Gastrocnemius medialis (tissue), 4 donors: ENCODE results near the gene SNRPB. TPM values are rescaled to one million over a fixed set of nuclear protein-coding genes. Genes with fewer than 3 reads are reported as not detected.

ENCODE experiments used
- ATAC-seq, 2 donors: fragments of 150-250 bp; one replicate each; pipeline ENCODE4 v1.9.1; 2016
- DNase-seq, 2 donors: peaks; one replicate each; pipeline ENCODE4 v3.0.0-alpha.2; 2019
- H3K27ac ChIP-seq, 4 donors: fragments of 200-600 bp; sonication (generic); 1 replicate in 1 of 4; 2 replicates in 3 of 4; pipeline ENCODE4 v1.5.1; 2016 to 2018; ENCODE audit warnings: mild to moderate bottlenecking in 2 of 4, moderate library complexity in 1 of 4
- H3K27me3 ChIP-seq, 3 donors: fragments of 200-600 bp; sonication (generic) in 2 of 3; 1 replicate in 1 of 3; 2 replicates in 2 of 3; pipeline versions ENCODE4 v1.5.1 to v1.6.0; 2016 to 2019; ENCODE audit warnings: mild to moderate bottlenecking in 1 of 3, moderate library complexity in 1 of 3
- H3K36me3 ChIP-seq, 2 donors: fragments of 200-600 bp; sonication (generic) in 1 of 2; one replicate each; pipeline ENCODE4 v1.5.1; 2017 to 2018
- H3K4me1 ChIP-seq, 2 donors: fragments of 200-600 bp; sonication (generic) in 1 of 2; one replicate each; pipeline ENCODE4 v1.5.1; 2016 to 2017; ENCODE audit warnings: mild to moderate bottlenecking in 2 of 2
- H3K4me3 ChIP-seq, 4 donors: fragments of 200-600 bp; sonication (generic) in 3 of 4; 1 replicate in 1 of 4; 2 replicates in 3 of 4; pipeline ENCODE4 v1.5.1; 2016 to 2019; ENCODE audit warnings: mild to moderate bottlenecking in 2 of 4
- H3K9me3 ChIP-seq, 3 donors: fragments of 200-600 bp; sonication (generic) in 2 of 3; 1 replicate in 1 of 3; 2 replicates in 2 of 3; pipeline ENCODE4 v1.5.1; 2016 to 2019
- POLR2A ChIP-seq, 2 donors: fragments of 450-650 bp; IDR thresholded peaks; one replicate each; pipeline ENCODE4 v1.6.1; 2017; ENCODE audit warnings: antibody characterized with exemption in 2 of 2, mild to moderate bottlenecking in 2 of 2, moderate library complexity in 2 of 2
- in situ Hi-C, 4 donors: fragments of 200-750 bp; cut with MboI; loops; one replicate each; pipeline versions ENCODE4 v1.15.0 to v1.8.0; 2017; ENCODE audit warnings: low sequenced_read_pairs in 4 of 4
- intact Hi-C: fragments of 100-400 bp; cut with DNase I; formaldehyde crosslinking; loops from one replicate; pipeline ENCODE4 v1.15.1; 2023; ENCODE audit warnings: low total_unique reads
- total RNA-seq, 4 donors: library from RNA; depleted of rRNA; stranded (reverse); fragments of >200 nt; gene quantifications; one replicate each; pipeline versions ENCODE4 v1.1.0 to v1.2.3, GENCODE V29; 2016
- TF ChIP-seq, protein P1 (sequence below), 5 experiments: fragments of 450-650 bp in 3 of 5; fragments of 200-600 bp in 2 of 5; sonication (generic) in 2 of 5; IDR thresholded peaks in 4 of 5; conservative IDR thresholded peaks in 1 of 5; 1 replicate in 4 of 5; 2 replicates in 1 of 5; pipeline ENCODE4 v1.5.1; 2016 to 2019; ENCODE audit warnings: antibody characterized with exemption in 5 of 5, mild to moderate bottlenecking in 3 of 5, moderate library complexity in 3 of 5

The SNRPB gene
- total RNA-seq, 4 donors from 2014 or later, result 131 to 209 (median 190) TPM

DNA sequence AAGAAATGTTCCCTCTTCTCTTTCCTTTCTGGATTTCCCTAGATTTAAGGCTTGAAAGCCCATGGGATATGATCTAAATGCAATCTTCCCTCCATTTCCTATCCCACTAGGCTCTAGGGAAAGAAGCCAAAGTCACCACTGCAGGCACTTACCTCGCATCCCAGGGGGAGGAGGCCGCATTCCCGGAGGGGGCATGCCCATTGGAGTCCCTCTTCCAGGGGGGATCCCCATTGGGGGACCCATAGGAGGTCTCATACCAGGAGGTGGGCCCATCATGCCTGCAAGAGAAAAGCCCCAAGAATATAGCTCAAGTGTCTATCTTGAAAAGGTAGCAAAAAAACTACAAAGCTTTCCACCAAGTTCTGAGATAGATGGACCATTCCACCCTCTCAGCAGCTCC lies 8.1 kb downstream of the SNRPB start:
- H3K27me3 ChIP-seq, result no peaks in the 10 kb centered on the region
- H3K27ac ChIP-seq, result no peak overlapping the region
- ATAC-seq, result no peak
- H3K4me1 ChIP-seq, result no peaks in the 10 kb centered on the region
- in situ Hi-C loops (loop anchor here in 1 of 4 donors (25.0 kb wide), 1 partner anchor 1350 kb away; the partner anchor contains the start of gene PSMF1), intact Hi-C loops (no loop called here)
- TF ChIP-seq, protein P1, sequence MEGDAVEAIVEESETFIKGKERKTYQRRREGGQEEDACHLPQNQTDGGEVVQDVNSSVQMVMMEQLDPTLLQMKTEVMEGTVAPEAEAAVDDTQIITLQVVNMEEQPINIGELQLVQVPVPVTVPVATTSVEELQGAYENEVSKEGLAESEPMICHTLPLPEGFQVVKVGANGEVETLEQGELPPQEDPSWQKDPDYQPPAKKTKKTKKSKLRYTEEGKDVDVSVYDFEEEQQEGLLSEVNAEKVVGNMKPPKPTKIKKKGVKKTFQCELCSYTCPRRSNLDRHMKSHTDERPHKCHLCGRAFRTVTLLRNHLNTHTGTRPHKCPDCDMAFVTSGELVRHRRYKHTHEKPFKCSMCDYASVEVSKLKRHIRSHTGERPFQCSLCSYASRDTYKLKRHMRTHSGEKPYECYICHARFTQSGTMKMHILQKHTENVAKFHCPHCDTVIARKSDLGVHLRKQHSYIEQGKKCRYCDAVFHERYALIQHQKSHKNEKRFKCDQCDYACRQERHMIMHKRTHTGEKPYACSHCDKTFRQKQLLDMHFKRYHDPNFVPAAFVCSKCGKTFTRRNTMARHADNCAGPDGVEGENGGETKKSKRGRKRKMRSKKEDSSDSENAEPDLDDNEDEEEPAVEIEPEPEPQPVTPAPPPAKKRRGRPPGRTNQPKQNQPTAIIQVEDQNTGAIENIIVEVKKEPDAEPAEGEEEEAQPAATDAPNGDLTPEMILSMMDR (IDR thresholded peaks at IDR 0.05 in 4 of 5, conservative IDR thresholded peaks at IDR 0.05 in 1 of 5), result no peak
- no peak for TF ChIP-seq POLR2A (IDR thresholded peaks at IDR 0.05)
- peaks cover 4 to 88% of the 10 kb centered on the region in 2 donors for H3K36me3 ChIP-seq
- DNase-seq, result no peak
- no peaks in the 10 kb centered on the region for H3K9me3 ChIP-seq
- H3K4me3 ChIP-seq, result no peak overlapping the region

DNA sequence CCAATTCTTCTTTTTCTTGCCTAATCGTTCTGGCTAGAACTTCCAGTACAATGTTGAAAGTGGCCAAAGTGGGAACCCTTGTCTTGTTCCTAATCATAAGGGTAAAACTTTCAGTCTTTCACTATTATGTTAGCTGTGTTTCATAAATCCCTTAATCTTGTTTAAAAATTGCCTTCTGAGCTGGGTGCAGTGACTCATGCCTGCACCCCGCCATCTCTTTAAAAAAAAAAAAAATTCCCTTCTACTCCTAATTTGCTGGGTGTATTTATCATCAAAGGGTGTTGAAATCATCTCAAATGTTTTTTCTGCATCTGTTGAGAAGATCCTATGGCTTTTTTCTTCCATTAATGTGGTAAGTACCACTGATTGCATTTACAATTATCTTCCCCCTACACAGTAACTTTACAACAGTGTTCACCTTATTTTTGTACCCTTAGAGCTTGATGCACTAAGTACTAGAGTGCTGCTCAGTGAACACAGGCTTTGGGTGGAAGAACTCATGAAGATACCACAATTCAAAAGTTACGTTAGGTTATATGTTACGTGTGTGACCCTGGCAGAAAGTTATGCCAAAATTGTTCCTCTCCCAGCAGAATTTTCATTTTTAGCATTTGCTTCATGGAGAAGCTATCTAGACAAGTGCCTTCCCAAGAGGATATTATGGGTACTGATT lies 9.7 kb downstream of the SNRPB start:
- Histone ChIP-seq H3K36me3 (peaks cover 2 to 72% of the 10 kb centered on the region in 2 donors), H3K9me3 (no peaks in the 10 kb centered on the region), H3K27me3 (no peaks in the 10 kb centered on the region), H3K27ac (no peak overlapping the region), H3K4me3 (no peak overlapping the region), H3K4me1 (no peaks in the 10 kb centered on the region)
- TF ChIP-seq POLR2A (IDR thresholded peaks at IDR 0.05), result no peak
- TF ChIP-seq, protein P1 (IDR thresholded peaks at IDR 0.05 in 4 of 5, conservative IDR thresholded peaks at IDR 0.05 in 1 of 5), result no peak
- in situ Hi-C loops, result loop anchor here in 1 of 4 donors (25.0 kb wide), 1 partner anchor 1349 kb away; the partner anchor contains the start of gene PSMF1
- DNase-seq (no peak), ATAC-seq (no peak)
- intact Hi-C loops, result no loop called here

DNA sequence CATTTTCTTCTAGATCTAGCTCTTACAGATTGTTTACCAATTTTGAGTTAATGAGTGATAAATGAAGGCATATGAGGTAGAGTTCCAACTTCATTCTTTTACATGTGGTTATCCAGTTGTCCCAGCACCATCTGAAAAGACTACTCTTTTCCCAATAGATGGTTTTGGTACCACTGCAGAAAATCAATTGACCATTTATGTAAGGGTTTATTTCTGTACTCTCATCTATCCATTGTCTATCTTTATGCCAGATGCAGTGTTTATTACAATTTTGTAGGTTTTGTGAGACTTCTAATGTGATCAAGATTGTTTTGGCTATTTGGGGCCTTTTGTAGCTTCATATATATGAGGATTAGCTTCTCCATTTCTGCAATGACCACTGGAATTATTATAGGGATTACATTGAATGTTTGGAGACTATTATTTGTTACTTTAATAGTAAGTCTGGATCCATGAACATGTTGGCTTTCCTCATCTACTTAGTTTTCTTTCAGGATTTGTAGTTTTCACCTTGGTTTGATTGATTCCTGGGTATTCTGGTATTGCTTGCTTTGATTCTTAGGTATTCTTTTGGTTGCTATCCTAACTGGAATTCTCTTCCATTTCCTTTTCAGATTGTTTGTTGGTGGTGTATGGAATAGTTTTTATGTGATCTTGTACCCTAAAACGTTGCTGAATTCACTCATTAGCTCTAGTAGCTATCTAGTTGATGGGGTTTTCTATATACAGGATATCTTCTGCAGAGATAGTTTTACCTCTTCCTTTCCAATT lies 10.4 kb downstream of the SNRPB start:
- Histone ChIP-seq H3K27me3 (no peaks in the 10 kb centered on the region), H3K27ac (no peak overlapping the region), H3K9me3 (no peaks in the 10 kb centered on the region), H3K4me3 (no peak overlapping the region), H3K4me1 (no peaks in the 10 kb centered on the region), H3K36me3 (peaks cover 0 to 64% of the 10 kb centered on the region in 2 donors)
- in situ Hi-C loops, result loop anchor here in 1 of 4 donors (25.0 kb wide), 1 partner anchor 1348 kb away; the partner anchor contains the start of gene PSMF1
- ATAC-seq (no peak), DNase-seq (no peak)
- intact Hi-C loops, result no loop called here
- TF ChIP-seq POLR2A (IDR thresholded peaks at IDR 0.05), result no peak
- TF ChIP-seq, protein P1 (IDR thresholded peaks at IDR 0.05 in 4 of 5, conservative IDR thresholded peaks at IDR 0.05 in 1 of 5), result no peak

DNA sequence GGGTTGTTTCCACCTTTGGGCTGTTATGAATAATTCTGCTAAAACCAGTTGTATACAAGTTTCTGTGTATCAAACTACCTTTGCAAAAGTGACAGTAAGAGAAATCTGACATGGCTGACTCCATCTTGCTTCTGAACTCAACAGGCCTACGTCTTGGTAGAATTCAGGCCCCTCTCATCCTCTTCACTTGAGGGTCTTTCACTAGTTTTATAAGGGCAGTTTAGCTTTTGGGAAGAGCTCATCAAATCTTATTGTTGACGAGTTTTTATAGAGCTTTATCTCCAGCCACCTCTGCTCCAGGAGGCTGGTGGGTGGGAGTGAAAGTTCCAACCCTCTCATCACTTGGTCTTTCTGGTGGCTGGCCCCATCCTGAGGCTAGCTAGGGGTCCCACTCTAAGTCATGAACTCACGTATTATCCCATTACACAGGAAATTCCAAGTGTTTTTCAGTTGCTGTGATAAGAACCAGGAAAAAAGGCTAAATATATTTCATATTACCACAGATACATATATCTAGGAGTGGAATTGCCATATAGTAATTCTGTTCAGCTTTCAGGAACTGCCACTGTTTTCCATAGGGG lies 11.6 kb downstream of the SNRPB start:
- DNase-seq, result no peak
- Histone ChIP-seq H3K9me3 (no peaks in the 10 kb centered on the region), H3K4me3 (no peak overlapping the region), H3K36me3 (peaks cover 0 to 53% of the 10 kb centered on the region in 2 donors), H3K4me1 (no peaks in the 10 kb centered on the region), H3K27me3 (no peaks in the 10 kb centered on the region), H3K27ac (no peak overlapping the region)
- intact Hi-C loops, result no loop called here
- no peak for ATAC-seq
- in situ Hi-C loops, result loop anchor here in 1 of 4 donors (25.0 kb wide), 1 partner anchor 1347 kb away; the partner anchor contains the start of gene PSMF1
- TF ChIP-seq POLR2A (IDR thresholded peaks at IDR 0.05), result no peak
- TF ChIP-seq, protein P1 (IDR thresholded peaks at IDR 0.05 in 4 of 5, conservative IDR thresholded peaks at IDR 0.05 in 1 of 5), result no peak
